HG02588 (cell line): ENCODE results near the gene ACHE.
A peak's percentile ranks its signal among the peaks of the same experiment; 100 is the strongest.

Source experiments
- ATAC-seq: cut with Tn5 transposase; IDR thresholded peaks from one replicate; pipeline ENCODE4 v1.9.1; 2021; ENCODE audit warnings: mild to moderate bottlenecking, moderate library complexity; ENCODE audit not compliant: unreplicated experiment

Gene ACHE

DNA sequence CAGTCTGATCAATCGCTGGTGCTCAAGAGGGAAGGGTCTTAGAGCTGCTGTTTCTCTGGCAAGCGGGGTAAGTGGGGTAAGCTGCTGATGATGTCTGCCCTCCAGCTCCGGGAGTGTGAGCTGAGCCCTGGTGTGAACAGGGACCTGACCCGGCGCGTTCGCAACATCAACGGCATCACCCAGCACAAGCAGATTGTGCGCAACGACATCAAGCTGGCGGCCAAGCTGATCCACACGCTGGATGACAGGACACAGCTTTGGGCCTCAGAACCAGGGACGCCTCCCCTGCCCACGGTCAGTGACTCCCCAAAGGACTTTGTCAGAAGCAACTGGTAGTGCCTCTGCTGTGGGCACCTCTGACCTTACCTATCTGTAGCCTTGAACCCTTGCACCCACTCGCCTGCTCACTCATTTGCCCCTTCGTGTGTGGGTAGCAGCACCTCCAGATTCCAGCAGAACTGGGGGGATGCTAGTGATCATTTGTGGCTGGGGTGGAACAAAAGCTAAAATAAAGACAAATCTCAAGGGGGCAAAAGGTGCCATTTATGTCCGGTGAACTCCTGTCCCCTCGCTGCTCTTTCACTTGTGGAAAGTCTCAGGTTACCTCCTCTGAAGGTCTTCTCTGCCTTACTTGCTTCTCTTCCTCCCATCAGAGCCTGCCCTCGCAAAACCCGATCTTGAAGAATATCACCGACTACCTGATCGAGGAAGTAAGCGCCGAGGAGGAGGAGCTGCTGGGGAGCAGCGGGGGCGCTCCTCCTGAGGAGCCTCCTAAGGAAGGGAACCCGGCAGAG is 9.3 kb downstream of the ACHE start:
- no peak for ATAC-seq

GRCh38 chr7:100885440-100886141 is 10.1 kb downstream of the ACHE start:
- no peak for ATAC-seq

DNA sequence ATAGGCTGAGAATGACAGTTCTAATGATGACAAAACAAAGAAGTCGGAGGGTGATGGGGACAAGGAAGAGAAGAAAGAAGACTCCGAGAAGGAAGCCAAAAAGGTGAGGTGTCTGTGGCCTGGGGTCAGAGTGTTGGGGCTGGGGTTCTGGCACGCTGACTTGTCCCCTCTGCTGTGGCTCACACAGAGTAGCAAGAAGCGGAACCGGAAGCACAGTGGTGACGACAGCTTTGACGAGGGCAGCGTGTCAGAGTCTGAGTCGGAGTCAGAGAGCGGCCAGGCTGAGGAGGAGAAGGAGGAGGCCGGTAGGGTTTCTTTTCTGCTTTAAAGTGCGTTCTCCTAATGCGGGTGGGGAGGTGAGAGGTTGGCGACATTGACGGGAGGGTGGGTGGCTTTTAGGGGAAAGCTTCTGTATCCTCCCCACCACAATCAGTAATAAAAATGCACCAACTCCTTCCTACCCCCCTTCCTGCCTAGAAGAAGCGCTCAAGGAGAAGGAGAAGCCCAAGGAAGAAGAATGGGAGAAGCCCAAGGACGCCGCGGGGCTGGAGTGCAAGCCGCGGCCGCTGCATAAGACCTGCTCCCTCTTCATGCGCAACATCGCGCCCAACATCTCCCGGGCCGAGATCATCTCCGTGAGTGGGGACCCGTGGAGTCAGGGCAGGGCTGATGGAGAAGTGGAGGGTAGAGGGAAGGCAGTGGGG is 10.8 kb downstream of the ACHE start:
- no peak for ATAC-seq

GRCh38 chr7:100882785-100883526 is 12.7 kb downstream of the ACHE start:
- no peak for ATAC-seq

- ATAC-seq, result no peak
Observed at GRCh38 chr7:100882201-100882600, 13.5 kb downstream of the ACHE start.

DNA sequence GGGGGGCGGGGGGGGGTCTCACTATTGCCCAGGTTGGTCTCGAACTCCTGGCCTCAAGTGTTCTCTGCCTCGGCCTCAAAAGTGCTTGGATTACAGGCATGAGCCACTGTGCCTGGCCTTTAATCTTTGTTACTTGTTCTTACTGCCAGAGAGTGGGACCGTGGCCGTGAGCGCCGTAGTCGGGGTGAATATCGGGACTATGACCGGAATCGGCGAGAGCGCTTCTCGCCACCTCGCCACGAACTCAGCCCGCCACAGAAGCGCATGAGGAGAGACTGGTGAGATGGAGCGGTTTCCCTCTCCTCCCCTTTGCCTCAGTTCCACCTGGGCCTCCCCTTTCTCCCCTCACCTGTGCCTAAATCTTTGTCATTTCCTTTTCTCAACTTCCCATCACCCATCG is 14.6 kb downstream of the ACHE start:
- ATAC-seq, result no peak

DNA sequence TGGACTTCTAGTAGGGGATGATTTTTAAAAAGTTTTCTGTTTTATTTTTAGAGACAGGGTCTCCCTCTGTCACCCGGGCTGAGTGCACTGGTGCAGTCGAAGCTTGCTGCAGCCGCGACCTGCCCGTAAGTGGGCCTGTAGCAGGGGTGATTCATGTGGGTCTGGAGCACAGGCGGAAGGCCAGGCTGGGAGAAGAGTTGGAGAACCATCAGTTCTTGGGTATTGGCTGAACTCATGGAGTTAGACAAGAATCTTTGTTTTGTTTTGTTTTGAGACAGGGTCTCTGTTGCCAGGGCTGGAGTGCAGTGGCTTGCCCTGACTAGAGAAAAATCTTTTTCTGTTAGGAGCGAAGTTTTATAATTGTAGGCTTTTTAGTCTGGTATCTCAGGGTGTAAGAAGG is 15.0 kb downstream of the ACHE start:
- ATAC-seq, result no peak

GRCh38 chr7:100879685-100880261 is 15.9 kb downstream of the ACHE start:
- no peak for ATAC-seq

GRCh38 chr7:100878685-100879084 is 17.0 kb downstream of the ACHE start:
- no peak for ATAC-seq

GRCh38 chr7:100878013-100878412 is 17.7 kb downstream of the ACHE start:
- ATAC-seq, result no peak

DNA sequence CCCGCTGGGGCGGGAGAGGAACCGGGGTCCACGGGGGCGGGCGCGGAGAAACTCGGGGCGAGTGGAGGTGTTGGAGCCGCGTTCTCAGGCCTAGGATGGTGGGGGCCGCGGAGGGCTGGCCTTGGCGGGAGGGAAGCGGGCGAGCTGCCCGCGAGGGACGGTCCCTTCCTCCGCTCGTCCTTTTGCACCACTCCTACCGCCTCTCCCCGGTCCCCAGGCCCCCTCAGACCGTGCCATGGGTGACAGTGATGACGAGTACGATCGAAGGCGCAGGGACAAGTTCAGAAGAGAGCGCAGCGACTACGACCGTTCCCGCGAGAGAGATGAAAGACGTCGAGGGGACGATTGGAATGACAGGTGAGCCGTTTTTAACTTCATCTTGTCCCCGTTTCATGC is 20.3 kb downstream of the ACHE start:
- ATAC-seq, result peak; percentile 35

- peak; percentile 85 for ATAC-seq
Observed at GRCh38 chr7:100874577-100875355, 20.9 kb downstream of the ACHE start, which contains the start of gene SRRT. Gene SRRT, plus strand, starts transcription at chr7:100875103. Its CDS starts 488 bp downstream, at chr7:100875591.

GRCh38 chr7:100874300-100874576 is 21.4 kb downstream of the ACHE start:
- no peak for ATAC-seq

GRCh38 chr7:100873599-100874299 is 21.9 kb downstream of the ACHE start:
- ATAC-seq, result no peak

DNA sequence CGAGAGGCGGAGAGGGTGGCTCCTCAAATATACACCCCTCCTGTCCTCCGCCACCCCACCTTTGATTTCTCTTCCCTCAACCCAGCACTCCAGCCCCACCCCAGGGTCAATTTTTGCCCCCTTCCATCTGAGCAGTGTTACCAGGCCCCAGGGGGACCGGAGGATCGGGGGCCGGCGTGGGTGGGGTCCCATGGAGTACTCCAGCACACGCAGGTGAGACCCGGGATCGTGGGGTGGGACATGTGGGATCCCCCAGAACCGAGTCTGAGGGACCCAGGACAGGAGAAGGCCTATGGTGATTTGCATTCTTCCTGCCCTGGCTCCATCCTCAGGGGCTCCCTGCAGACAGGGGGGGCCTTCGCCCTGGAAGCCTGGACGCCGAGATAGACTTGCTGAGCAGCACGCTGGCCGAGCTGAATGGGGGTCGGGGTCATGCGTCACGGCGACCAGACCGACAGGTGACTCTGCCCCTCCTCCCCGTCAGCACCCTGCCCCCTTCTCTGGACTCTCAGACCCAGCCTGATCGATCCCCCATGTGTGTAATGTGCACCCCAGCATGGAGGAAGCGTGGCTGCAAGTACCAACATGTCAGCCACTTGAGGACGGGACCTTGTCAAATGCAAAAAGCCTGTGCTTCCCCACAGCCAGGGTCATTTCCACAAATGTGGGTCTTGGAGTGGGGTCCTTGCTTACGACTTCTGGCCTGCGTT is 27.8 kb downstream of the ACHE start:
- peak; percentile 13 for ATAC-seq

GRCh38 chr7:100867040-100867775 is 28.5 kb downstream of the ACHE start, which contains the start of gene TRIP6:
Gene TRIP6, plus strand, starts transcription at chr7:100867387. Its CDS starts 111 bp downstream, at chr7:100867498.
- ATAC-seq, result peak; percentile 41

GRCh38 chr7:100866729-100867039 is 29.0 kb downstream of the ACHE start:
- no peak for ATAC-seq
